AG08395 (cell line): ENCODE data around the gene WDR43.

Source experiments
- DNase-seq: peaks from one replicate; pipeline ENCODE4 v3.0.0; 2012; ENCODE audit warnings: mixed read lengths, low spot score

Gene WDR43

DNA sequence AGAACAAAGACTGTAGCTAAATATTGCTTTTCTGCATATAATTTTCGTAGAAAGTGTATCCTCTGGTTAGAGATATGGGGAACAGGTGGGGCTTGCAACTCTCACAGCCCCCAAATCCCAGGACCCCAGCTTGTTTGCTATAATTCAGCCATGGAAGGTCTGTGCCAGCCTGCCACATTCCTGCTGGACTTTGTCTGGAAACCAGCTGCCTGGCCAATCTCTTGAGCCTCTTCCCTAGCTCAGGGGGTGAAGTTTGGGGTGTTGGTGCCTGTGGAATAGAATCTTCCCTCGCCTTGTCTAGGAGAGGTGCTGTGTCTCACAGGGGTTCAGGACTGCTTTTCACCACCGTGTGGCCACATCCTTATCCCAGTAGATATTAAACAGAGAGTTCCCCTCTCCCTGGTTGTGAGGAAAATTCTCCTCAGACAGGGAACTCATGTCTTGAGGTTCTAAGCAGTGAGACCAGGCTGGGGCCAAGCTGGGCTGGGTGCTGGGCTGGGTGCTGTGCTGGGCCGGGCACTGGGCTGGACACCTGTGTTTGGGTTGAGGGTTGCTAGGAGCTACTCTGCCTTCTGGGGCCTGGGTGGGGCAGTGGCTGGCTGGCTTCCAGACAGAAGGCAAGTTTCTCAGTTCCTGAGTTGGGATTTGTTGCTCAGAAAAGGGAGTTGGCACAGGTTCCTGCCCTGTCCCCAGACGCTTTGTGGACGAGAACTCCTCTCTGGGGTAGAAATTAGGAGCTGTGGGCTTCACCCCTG lies 98.9 kb downstream of the WDR43 start:
- no peak for DNase-seq

DNA sequence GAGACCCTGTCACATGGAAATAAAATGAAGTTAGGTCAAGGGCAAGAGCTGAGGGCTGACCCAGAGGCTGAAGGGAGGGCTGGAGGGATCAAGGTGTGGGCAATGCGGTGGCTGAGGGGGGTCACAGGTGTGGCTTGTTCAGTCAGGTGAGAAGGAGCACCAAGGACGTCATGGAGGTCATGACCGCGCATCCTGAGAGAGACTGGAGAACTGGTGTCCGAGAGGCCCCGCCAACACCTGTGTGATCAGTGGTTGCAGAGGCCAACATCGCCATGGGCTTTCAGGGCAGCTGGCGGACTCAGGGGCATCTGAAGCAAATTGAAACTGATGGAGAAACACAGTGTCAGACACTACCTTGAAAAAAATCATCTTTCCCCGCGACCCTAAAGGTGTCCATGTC lies 99.6 kb downstream of the WDR43 start:
- DNase-seq, result no peak

DNA sequence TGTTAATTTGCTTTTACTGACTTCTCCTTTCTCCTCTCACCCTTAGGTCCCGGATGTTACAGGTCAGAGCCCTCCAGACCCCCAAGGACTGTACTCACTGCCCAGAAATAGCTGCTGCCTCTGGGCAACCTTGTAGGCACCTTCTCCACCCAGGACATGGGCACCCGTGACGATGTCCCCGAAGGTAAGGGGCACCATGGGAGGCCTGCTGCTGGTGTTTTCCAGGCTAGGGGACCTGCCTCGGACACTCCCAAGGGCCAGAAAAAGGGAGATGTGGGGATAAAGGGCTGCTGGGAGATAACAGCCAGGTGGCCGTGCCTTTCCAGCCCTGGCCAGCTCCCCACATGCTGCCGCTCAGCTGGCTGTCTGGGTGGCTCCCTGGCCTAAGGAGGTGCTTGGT lies 100.2 kb downstream of the WDR43 start:
- no peak for DNase-seq

DNA sequence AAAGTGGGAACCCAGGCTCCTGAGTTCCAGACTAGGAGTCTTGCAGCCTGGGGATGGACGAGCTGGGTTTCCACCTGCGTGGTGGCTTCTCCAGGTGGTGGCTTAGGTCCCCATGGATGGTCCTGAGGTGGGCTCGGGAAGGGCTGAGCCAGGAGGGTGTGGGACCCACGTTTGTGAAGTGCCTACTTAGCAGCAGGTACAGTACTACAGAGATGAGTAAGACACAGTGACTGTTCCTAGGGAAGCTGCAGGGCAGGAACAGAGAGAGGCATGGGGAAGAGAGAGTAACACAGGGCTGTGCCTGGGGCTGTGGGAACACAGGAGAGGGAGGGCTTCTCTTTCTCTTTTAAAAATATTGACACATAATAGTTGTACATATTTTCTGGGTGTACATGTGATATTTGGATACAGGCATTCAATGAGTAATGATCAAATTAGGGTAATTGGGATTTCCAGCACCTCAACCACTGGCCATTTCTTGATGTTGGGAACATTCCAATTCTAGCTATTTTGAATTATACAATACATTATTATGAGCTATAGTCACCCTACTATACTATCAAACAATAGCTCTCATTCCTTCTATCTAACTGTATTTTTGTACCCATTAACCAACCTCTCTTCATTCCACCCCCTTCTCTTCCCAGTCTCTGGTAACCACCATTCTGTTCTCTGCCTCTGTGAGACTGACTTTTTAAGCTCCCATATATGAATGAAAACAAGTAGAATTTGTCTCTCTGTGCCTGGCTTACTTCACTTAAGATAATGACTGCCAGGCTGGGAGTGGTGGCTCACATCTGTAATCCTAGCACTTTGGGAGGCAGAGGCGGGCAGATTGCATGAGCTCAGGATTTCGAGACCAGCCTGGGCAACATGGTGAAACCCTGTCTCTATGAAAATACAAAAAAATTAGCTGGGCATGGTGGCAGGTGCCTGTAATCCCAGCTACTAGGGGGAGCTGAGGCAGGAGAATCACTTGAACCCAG lies 101.6 kb downstream of the WDR43 start:
- no peak for DNase-seq

DNA sequence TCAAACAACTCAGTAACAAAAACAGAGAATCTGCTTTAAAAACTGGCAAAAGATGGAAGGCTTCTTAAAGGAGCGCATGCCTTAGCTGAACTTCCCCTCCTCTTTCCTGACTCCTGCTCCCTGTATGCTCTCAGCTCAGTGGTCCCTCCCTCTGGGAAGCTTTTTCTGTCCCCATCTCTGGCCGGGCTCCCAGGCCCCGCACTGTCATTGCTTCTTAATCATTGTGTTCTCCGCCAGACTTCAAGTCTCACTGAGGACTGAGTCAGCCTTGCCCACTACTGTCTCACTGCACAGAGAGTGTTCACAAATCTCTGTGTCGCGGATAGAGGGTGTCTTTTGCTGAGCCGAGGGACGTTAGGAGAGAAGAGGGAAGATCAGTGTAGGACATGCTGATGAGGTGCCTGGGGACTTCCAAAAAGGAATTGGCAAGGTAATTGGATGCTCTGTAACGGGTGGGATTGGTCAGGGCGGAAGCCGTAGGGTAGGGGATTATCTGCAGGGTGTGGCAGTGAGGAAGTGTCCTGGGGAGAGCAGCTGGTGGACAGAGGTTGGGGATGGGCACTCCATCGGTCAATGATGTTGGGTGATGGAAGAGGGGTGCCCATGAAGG lies 102.9 kb downstream of the WDR43 start:
- DNase-seq, result peak; percentile 64
